ENCODE results near the gene LACRT. TPM values are rescaled to one million over a fixed set of nuclear protein-coding genes. Genes with fewer than 3 reads are reported as not detected.

The LACRT gene
- total and polyA plus RNA-seq, 2 of the 8 experiments (the other 6 are each of a cell fraction or from before 2014, with no cell fraction given), result not detected

GRCh38 chr12:54622463-54623183, 12.1 kb downstream of the LACRT start:
- Histone ChIP-seq H3K9ac (replicated peaks in 1 of 4; ENCODE audit: extremely low read depth in 1 of 4, low read depth in 3 of 4, low read length in 3 of 4) (no peak overlapping the region), H2BK12ac (ENCODE audit: low read depth, low read length) (no peak overlapping the region)
- DNase-seq (ENCODE audit: low read depth in 1 of 2, low spot score in 2 of 2), result no peak

More at GRCh38 chr12:54622463-54623183, 12.1 kb downstream of the LACRT start:
- H4K8ac ChIP-seq (ENCODE audit: extremely low read depth, insufficient read depth, low read length), result no peak overlapping the region
- H3K9me3 ChIP-seq (ENCODE audit: insufficient read depth in 2 of 2, low read depth in 1 of 2, low read length in 1 of 2), result peaks cover 5 to 13% of the 10 kb centered on the region in 2 experiments; a peak in 3 of 4 replicates
- no peak overlapping the region for H3K56ac ChIP-seq (replicated peaks; ENCODE audit: insufficient read length, low read depth, low read length)
- TF ChIP-seq TBP (IDR thresholded peaks at IDR 0.05; ENCODE audit: low read depth, low read length), result no peak
- TF ChIP-seq CTCF (IDR thresholded peaks at IDR 0.05; ENCODE audit: control extremely low read depth in 1 of 3, insufficient read depth in 1 of 3, low read depth in 1 of 3, low read length in 3 of 3), result peak in 1 of 3 experiments; percentile 6; a peak in 1 of 4 replicates
- no peak for TF ChIP-seq ATF2 (IDR thresholded peaks at IDR 0.05; ENCODE audit: low read length)
- TF ChIP-seq CBX8 (IDR thresholded peaks at IDR 0.05; ENCODE audit: borderline replicate concordance, low read depth, low read length), result no peak
- TF ChIP-seq EGR1 (IDR thresholded peaks at IDR 0.05; ENCODE audit: borderline replicate concordance, low read depth, low read length), result no peak
- no peak overlapping the region for H3K4ac ChIP-seq (replicated peaks; ENCODE audit: insufficient read length, low read depth, low read length)
- no peaks in the 10 kb centered on the region for H4K20me1 ChIP-seq (replicated peaks in 1 of 2; ENCODE audit: control insufficient read depth in 1 of 2, insufficient read depth in 2 of 2, low read length in 2 of 2)
- H2AFZ ChIP-seq (ENCODE audit: low read length), result no peak overlapping the region
- no peak for FAIRE-seq
- H3K23me2 ChIP-seq (ENCODE audit: low read depth, low read length), result no peaks in the 10 kb centered on the region
- H3K23ac ChIP-seq (ENCODE audit: insufficient read length), result no peak overlapping the region
- no peak overlapping the region for H4K5ac ChIP-seq (ENCODE audit: insufficient read length, low read depth, low read length)
- H2BK120ac ChIP-seq (replicated peaks; ENCODE audit: low read depth, low read length), result no peak overlapping the region
- H2BK5ac ChIP-seq (ENCODE audit: low read depth, low read length), result no peak overlapping the region
- H2AK5ac ChIP-seq (ENCODE audit: low read depth, low read length), result no peak overlapping the region
- no peak overlapping the region for H3K4me2 ChIP-seq (ENCODE audit: insufficient read depth in 1 of 2, low read depth in 2 of 2, low read length in 2 of 2)
- no peak overlapping the region for H2BK15ac ChIP-seq (ENCODE audit: low read length)
- no peak overlapping the region for H3K27ac ChIP-seq (ENCODE audit: low read depth, low read length)
- no peaks in the 10 kb centered on the region for H3K36me3 ChIP-seq (ENCODE audit: control insufficient read depth in 2 of 4, insufficient read depth in 4 of 4, low read length in 3 of 4)
- no peak overlapping the region for H2BK20ac ChIP-seq (ENCODE audit: low read length)
- H3K14ac ChIP-seq (ENCODE audit: insufficient read length), result no peak overlapping the region
- ChIA-PET POLR2A (ENCODE audit: partially characterized antibody) (no interaction called here), CTCF (ENCODE audit: partially characterized antibody) (interaction anchor here (0.7 to 3.3 kb wide), 22 partner anchors 9 to 1022 kb away, joined by 3 to 22 read pairs (median 4); partner anchors contain the start of gene LACRT)
- H3K27me3 ChIP-seq (replicated peaks in 1 of 4; ENCODE audit: control insufficient read depth in 3 of 4, extremely low read depth in 1 of 4, insufficient read depth in 3 of 4, low read length in 3 of 4), result peaks cover 0 to 1% (median 0%) of the 10 kb centered on the region in 4 experiments; a peak in 2 of 7 replicates
- no peaks in the 10 kb centered on the region for H3K79me1 ChIP-seq (ENCODE audit: low read depth, low read length)
- no peak overlapping the region for H4K91ac ChIP-seq (replicated peaks; ENCODE audit: insufficient read length, low read length)
- H3K4me3 ChIP-seq (ENCODE audit: extremely low read depth in 1 of 4, insufficient read depth in 2 of 4, low read depth in 3 of 4, low read length in 4 of 4), result no peak overlapping the region
- no peaks in the 10 kb centered on the region for H3K4me1 ChIP-seq (replicated peaks in 1 of 4; ENCODE audit: control insufficient read depth in 3 of 4, insufficient read depth in 4 of 4, low read length in 3 of 4)
- H3K79me2 ChIP-seq (ENCODE audit: control insufficient read depth in 1 of 2, insufficient read depth in 2 of 2, low read length in 2 of 2), result no peaks in the 10 kb centered on the region
- no peak overlapping the region for H3K18ac ChIP-seq (ENCODE audit: extremely low read depth, low read length)

All from H1 (cell line).